ENCODE data around the gene COG8. TPM values are rescaled to one million over a fixed set of nuclear protein-coding genes. Genes with fewer than 3 reads are reported as not detected.

COG8 gene
- total and polyA plus RNA-seq, 9 of the 15 experiments (the other 6 are each of a cell fraction or from before 2014, with no cell fraction given) = 3.7 to 42.6 (median 30.1) TPM

DNA sequence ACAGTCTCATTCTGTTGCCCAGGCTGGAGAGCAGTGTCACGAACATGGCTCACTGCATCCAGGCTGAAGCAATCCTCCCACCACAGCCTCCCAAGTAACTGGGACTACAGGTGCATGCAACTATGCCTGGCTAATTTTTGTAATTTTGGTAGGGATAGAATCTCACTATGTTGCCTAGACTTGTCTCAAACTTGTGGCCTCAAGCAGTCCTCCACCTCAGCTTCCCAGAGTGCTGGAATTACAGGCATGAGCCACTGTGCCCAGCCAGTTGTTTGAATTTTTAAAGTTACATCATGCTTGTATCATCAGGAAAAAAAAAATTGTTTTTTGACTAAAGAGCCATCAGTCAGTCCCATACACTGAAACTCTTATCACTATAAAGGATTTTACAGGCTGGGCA, 45.3 kb downstream of the COG8 start:
- in situ Hi-C loops (cut with MboI) (no loop called here), intact Hi-C loops (cut with micrococcal nuclease) (no loop called here)
- H3K27ac ChIP-seq (ENCODE audit: extremely low read depth, low read depth, low read length) = no peak overlapping the region
- H3K4me2 ChIP-seq (ENCODE audit: insufficient read depth, low read length) = no peak overlapping the region
- no peaks in the 10 kb centered on the region for H3K9me3 ChIP-seq (replicated peaks; ENCODE audit: control insufficient read depth, insufficient read depth, low read depth, low read length)
- 88% methylated on average over 1 of the region's 1 CpG for WGBS (ENCODE audit: insufficient coverage, low coverage, missing lambda C conversion rate)
- ATAC-seq (no peak), DNase-seq (ENCODE audit: extremely low read depth in 1 of 4, low spot score in 3 of 4) (no peak), FAIRE-seq (no peak)
- ChIA-PET POLR2A (interaction anchor here (1.0 kb wide), 1 partner anchor 9 kb away, joined by 3 read pairs; no protein-coding TSS in a partner anchor), CTCF (ENCODE audit: low intra/inter-chr PET ratio) (no interaction called here)
- H3K79me2 ChIP-seq (ENCODE audit: control insufficient read depth, insufficient read depth, low read length) = no peaks in the 10 kb centered on the region
- H3K36me3 ChIP-seq (ENCODE audit: control insufficient read depth, insufficient read depth, low read length) = no peaks in the 10 kb centered on the region
- H3K9ac ChIP-seq (ENCODE audit: insufficient read depth in 1 of 2, low read depth in 2 of 2, low read length in 2 of 2) = no peak overlapping the region
- H3K9me1 ChIP-seq (ENCODE audit: control insufficient read depth, insufficient read depth, low read length) = no peaks in the 10 kb centered on the region
- no peaks in the 10 kb centered on the region for H3K27me3 ChIP-seq (ENCODE audit: control insufficient read depth in 2 of 2, insufficient read depth in 2 of 2, low read length in 2 of 2)
- no TSS peak for BruUV-seq (replicated peaks)
- H3K4me1 ChIP-seq (replicated peaks in 1 of 2; ENCODE audit: control insufficient read depth in 2 of 2, insufficient read depth in 2 of 2, low read length in 2 of 2) = peaks cover 0 to 2% of the 10 kb centered on the region in 2 experiments; a peak in 1 of 5 replicates
- no peaks in the 10 kb centered on the region for H4K20me1 ChIP-seq (replicated peaks; ENCODE audit: control insufficient read depth, insufficient read depth, low read length)
- H2AFZ ChIP-seq (ENCODE audit: low read depth, low read length) = no peak overlapping the region
- H3K4me3 ChIP-seq = no peak overlapping the region
- TF ChIP-seq ZNF133 (CRISPR knock-in tag; IDR thresholded peaks at IDR 0.05) (no peak), POLR2AphosphoS5 (IDR thresholded peaks at IDR 0.05; ENCODE audit: control insufficient read depth, insufficient read depth, low read depth, low read length) (no peak), ZNF780A (CRISPR knock-in tag; IDR thresholded peaks at IDR 0.05) (no peak), SNIP1 (IDR thresholded peaks at IDR 0.05; ENCODE audit: low read depth) (no peak), ZSCAN29 (IDR thresholded peaks at IDR 0.05) (no peak), MYNN (IDR thresholded peaks at IDR 0.05) (no peak), MYNN (CRISPR knock-in tag; IDR thresholded peaks at IDR 0.05) (no peak), HEY1 (CRISPR knock-in tag; IDR thresholded peaks at IDR 0.05; ENCODE audit: borderline replicate concordance) (no peak), GATAD2B (IDR thresholded peaks at IDR 0.05; ENCODE audit: borderline replicate concordance) (no peak), ZNF436 (CRISPR knock-in tag; IDR thresholded peaks at IDR 0.05) (no peak), BHLHE40 (IDR thresholded peaks at IDR 0.05; ENCODE audit: low read length) (no peak), MYC (IDR thresholded peaks at IDR 0.05; ENCODE audit: low read depth, low read length) (no peak), MYC (CRISPR knock-in tag; IDR thresholded peaks at IDR 0.05; ENCODE audit: borderline replicate concordance, low read depth) (no peak)
- TF ChIP-seq, protein P1, sequence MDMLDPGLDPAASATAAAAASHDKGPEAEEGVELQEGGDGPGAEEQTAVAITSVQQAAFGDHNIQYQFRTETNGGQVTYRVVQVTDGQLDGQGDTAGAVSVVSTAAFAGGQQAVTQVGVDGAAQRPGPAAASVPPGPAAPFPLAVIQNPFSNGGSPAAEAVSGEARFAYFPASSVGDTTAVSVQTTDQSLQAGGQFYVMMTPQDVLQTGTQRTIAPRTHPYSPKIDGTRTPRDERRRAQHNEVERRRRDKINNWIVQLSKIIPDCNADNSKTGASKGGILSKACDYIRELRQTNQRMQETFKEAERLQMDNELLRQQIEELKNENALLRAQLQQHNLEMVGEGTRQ (CRISPR knock-in tag; IDR thresholded peaks at IDR 0.05) = no peak

All from K562 (cell line).